GM18520 (cell line): Measurements from ENCODE around the gene ACTRT3.
A peak's percentile ranks its signal among the peaks of the same experiment; 100 is the strongest.

Source experiments
- ATAC-seq: cut with Tn5 transposase; IDR thresholded peaks from one replicate; pipeline ENCODE4 v1.9.1; 2021; ENCODE audit not compliant: unreplicated experiment

ACTRT3 gene

GRCh38 chr3:169769287-169770181, at the start of gene ACTRT3:
Gene ACTRT3 (minus strand): TSS chr3:169769561. CDS start chr3:169769520, 41 bp downstream.
- no peak for ATAC-seq

- ATAC-seq: no peak
These were observed 49.0 kb upstream of the ACTRT3 start for GRCh38 chr3:169818316-169818715.

- no peak for ATAC-seq
These were observed 46.3 kb upstream of the ACTRT3 start for GRCh38 chr3:169815590-169816150.

GRCh38 chr3:169813757-169814517, 44.6 kb upstream of the ACTRT3 start:
- ATAC-seq: peak; percentile 76

DNA sequence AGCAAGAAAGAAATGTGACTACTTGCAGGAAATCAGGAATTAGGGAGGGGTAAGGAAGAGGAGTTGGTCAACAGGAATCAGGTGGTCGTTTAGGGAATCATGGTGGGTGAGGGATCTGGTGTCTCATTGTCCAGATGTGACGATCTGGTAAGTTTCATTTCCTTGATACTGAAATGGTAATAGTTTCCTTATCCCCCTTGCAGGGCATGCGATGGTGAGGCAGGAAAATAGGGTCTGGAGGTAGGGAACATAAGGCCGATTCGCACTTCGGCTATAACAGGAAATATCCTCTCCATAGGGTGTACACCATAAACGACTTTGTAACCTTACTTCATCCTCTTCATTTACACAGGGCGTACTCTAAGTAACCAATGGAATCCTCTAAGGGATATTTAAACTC, 43.9 kb upstream of the ACTRT3 start:
- no peak for ATAC-seq

GRCh38 chr3:169812332-169813235, 43.2 kb upstream of the ACTRT3 start, which contains the start of the genes LRRC34 and LRRIQ4:
Gene LRRC34 (minus strand): TSS chr3:169812904. CDS start chr3:169812548, 356 bp downstream.
Gene LRRIQ4 (plus strand): TSS chr3:169812870. CDS start chr3:169821922, 9,052 bp downstream.
- peak; percentile 54 for ATAC-seq

- no peak for ATAC-seq
These were observed 42.4 kb upstream of the ACTRT3 start for GRCh38 chr3:169811631-169812331.

DNA sequence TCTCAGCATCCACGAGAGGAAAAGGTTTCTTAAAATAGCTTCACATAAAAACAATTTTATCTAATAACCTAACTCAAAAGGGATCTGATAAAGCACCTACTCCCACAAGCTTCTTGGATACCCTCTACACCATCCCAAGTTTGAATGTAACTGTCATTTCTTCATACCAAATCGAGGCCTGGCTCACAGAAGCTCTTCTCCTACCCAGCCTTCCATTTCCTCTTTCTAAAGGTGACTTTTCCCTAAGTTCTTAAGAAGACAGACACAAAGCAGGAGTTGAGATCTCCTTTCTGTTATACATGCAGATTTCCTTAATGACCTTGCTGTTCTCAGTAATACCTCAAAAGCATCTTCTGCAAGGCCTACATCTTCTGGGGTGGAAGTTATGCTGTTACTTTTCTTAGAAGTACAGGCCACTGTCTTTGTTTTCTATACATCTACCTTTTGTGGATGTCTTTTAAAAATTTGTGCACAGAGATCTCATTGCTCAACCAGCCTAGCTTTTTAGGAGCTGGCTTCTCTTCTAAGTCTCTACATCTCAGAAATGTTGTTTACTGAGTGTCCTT, 40.0 kb upstream of the ACTRT3 start:
- ATAC-seq: no peak

GRCh38 chr3:169804681-169805080, 35.3 kb upstream of the ACTRT3 start:
- no peak for ATAC-seq

DNA sequence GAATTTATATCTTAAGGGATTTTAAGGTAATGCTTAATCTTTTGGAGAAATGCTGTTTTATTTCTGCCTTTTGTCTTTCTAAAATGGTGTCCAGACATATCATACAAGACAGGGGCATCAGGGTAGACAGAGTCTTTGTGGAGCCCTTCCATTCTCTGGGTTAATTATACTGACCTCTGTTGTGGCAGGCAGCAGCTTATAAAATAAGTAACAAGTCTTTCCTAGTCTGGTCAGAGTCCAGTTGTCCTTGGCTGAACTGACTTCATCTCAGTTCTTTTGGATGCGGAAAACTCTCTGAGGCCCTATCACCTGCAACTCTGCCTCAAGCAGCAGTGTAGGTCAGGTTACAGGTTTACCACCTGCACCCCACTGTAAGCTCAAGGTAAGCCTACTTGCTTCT, 23.0 kb upstream of the ACTRT3 start:
- no peak for ATAC-seq

DNA sequence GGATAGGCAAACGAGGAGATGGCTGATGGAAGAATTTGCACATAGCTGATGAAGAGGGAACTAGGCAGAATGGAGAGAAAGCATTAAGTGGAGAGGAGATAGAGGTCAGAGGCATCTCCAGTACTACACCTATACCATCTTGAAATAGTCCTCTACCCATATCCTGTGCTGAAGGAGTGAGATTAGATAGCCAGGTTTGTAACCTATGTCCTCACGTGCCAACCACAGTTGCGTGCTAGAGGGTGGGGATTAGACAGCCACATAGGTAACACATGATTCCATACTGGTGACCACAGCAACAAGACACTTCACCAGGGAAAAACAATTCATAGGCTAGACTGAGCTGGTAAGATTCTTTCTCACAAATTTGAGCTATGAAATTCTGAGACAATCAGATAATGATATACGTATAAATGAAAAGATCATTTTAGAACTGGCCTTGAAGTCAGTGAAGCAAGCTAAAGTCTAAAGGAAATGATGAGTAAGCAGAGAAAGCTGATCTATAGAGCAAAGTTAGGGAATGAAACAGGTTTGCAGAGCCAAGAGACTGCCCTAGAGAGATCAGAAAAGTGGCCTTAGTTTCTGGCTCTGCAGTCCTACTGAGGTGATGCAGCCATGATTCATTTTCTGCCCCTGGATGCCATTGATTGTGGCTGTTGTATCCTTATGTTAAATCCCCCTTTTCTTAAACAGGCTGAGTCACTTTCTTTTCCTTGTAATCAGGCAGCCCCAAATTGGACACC, 21.5 kb upstream of the ACTRT3 start:
- no peak for ATAC-seq

DNA sequence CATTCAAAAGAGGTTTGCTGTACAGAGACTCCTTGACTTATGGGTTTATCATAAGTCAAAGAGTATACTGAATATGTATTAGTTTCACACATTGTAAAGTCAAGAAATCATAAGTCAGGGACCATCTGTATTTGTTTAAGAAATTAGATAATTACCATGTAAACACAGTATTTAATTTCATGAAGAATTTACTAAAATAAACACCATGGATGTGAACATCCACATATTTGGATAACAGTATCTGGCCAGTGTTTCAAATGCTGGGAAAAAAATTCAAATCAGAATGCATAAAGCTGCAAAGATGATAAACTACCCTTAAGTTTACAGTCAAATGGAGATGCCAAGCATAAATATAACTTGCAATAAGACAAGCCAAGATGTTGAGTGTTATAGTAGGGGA, 20.9 kb upstream of the ACTRT3 start:
- no peak for ATAC-seq

DNA sequence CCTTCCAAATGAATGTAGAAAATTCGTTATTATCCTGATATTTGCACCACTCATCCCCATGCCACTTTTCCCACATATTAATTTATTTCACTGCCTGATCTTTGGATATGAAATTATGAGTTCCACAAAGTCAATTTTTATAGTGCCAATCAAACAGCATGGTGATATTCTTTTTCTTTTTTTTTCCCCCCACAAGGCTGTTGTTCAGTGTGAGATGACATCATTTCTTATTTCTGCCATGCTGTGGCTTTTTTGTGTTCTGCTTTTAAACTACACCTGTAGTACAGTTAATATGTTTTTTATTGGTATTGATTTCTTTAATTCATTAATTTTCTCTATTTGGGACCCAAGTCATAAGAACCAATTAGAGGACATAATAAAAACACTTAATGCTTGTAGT, 18.4 kb upstream of the ACTRT3 start:
- no peak for ATAC-seq

- no peak for ATAC-seq
These were observed 17.8 kb upstream of the ACTRT3 start for GRCh38 chr3:169787120-169787519.

DNA sequence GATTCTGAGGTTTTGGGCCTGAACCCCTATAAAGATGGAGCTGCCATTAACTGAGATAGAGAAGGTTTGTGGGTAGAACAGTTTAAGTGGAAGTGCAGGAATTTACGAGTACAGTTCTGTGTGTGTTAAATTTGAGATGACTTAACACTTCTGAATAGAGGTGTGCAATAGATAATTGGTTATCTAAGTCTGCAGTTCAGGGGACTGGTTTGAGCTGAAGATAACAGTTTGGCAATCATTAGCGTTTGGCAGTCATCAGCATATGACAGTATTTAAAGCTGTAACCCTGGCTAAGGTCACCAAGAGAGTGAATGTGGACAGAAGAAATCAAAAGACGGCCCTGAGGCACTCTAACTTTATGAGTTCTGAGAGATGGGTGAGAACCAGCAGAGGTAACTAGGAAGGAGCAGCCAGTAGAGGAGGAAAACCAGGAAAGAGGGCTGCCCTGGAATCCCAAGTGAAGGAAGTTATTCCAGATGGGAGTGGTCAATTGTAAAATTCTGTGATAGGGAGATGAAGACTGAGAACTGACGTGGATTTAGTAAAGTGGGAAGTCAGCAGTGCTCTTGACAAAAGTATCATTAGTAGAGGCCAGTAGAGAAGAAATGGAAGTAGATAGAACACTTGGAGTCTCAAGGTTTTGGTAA, 12.0 kb upstream of the ACTRT3 start:
- no peak for ATAC-seq

- ATAC-seq: no peak
These were observed 11.4 kb upstream of the ACTRT3 start for GRCh38 chr3:169780742-169781141.

GRCh38 chr3:169777822-169778221, 8.5 kb upstream of the ACTRT3 start:
- no peak for ATAC-seq

GRCh38 chr3:169774186-169774585, 4.8 kb upstream of the ACTRT3 start:
- ATAC-seq: no peak
